Left ventricle myocardium inferior (tissue), 1 donor: ENCODE results near the gene AHNAK. TPM values are rescaled to one million over a fixed set of nuclear protein-coding genes. Genes with fewer than 3 reads are reported as not detected.

ENCODE experiments used
- DNase-seq: peaks from one replicate; pipeline ENCODE4 v3.0.0-alpha.2; 2020
- H3K27ac ChIP-seq: fragments of 200-600 bp; replicated peaks from 2 replicates; pipeline ENCODE4 v1.8.0; 2021
- H3K27me3 ChIP-seq: fragments of 200-600 bp; 2 replicates; pipeline ENCODE4 v1.8.0; 2021; ENCODE audit warnings: low read depth
- H3K36me3 ChIP-seq: fragments of 200-600 bp; 2 replicates; pipeline ENCODE4 v1.8.0; 2021
- H3K4me1 ChIP-seq: fragments of 200-600 bp; 2 replicates; pipeline ENCODE4 v1.8.0; 2021
- H3K4me3 ChIP-seq: fragments of 200-600 bp; 2 replicates; pipeline ENCODE4 v1.8.0; 2021; ENCODE audit warnings: mild to moderate bottlenecking, moderate library complexity
- H3K9me3 ChIP-seq: fragments of 200-600 bp; replicated peaks from 2 replicates; pipeline ENCODE4 v1.8.0; 2021
- intact Hi-C: fragments of 100-400 bp; cut with micrococcal nuclease; formaldehyde crosslinking; loops from one replicate; pipeline ENCODE4 v1.11.0; 2022
- total RNA-seq: library from RNA; stranded (reverse); fragmentation: NEBNext Ultra II Directional; extraction: Animal tissue kit (Norgen Biotek cat#: 25700); gene quantifications from one replicate; pipeline ENCODE4 v1.2.1, GENCODE V29; 2021
- TF ChIP-seq, protein P1 (sequence below): fragments of 200-600 bp; IDR thresholded peaks from 2 replicates; pipeline ENCODE4 v1.8.0; 2021; ENCODE audit warnings: antibody characterized with exemption, mild to moderate bottlenecking, borderline replicate concordance
- donor health status: DM: no; HTN: yes; CAD: no; lungs with severe emphysema.

The AHNAK gene
- total RNA-seq, 1 donor from 2014 or later = 290 TPM

DNA sequence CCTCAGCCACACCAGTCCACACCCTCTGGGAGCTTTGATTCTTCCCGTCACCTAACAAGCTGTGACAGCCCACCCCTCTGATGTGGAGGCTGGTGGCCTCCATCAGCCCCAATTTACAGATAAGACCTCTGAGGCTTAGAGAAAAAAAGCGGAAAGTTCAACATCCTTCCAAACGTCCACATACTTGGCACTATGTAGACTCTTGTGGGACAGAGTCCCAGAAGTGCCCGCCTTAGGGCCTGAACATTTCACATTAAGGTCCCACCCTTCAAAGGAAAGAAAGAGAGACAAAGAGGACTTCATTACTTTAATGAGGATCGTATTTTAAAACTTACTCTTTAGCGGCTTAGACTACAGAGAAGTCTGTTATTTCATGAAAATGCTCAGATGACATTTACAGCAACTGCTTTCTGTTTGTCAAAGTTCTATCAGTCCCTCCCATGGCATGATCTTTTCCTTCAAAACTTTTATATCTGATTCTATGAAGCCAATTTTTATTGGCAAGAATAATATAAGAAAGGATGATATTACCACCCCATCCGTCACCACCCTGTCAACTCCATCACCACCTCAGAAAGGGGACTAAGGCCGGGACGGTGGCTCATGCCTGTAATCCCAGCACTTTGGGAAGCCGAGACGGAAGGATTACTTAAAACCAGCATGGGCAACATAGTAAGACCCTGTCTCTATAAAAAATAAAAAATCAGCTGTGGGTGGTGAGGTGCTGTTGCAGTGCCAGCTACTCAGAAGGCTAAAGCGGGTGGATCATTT is 143.5 kb downstream of the AHNAK start:
- DNase-seq = no peak
- TF ChIP-seq, protein P1, sequence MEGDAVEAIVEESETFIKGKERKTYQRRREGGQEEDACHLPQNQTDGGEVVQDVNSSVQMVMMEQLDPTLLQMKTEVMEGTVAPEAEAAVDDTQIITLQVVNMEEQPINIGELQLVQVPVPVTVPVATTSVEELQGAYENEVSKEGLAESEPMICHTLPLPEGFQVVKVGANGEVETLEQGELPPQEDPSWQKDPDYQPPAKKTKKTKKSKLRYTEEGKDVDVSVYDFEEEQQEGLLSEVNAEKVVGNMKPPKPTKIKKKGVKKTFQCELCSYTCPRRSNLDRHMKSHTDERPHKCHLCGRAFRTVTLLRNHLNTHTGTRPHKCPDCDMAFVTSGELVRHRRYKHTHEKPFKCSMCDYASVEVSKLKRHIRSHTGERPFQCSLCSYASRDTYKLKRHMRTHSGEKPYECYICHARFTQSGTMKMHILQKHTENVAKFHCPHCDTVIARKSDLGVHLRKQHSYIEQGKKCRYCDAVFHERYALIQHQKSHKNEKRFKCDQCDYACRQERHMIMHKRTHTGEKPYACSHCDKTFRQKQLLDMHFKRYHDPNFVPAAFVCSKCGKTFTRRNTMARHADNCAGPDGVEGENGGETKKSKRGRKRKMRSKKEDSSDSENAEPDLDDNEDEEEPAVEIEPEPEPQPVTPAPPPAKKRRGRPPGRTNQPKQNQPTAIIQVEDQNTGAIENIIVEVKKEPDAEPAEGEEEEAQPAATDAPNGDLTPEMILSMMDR = no peak
- no peaks in the 10 kb centered on the region for H3K27me3 ChIP-seq
- no peaks in the 10 kb centered on the region for H3K9me3 ChIP-seq
- peak overlapping the region; percentile 74 for H3K27ac ChIP-seq
- intact Hi-C loops = no loop called here
- peaks cover 46% of the 10 kb centered on the region for H3K4me1 ChIP-seq
- no peak overlapping the region for H3K4me3 ChIP-seq
- H3K36me3 ChIP-seq = no peaks in the 10 kb centered on the region

DNA sequence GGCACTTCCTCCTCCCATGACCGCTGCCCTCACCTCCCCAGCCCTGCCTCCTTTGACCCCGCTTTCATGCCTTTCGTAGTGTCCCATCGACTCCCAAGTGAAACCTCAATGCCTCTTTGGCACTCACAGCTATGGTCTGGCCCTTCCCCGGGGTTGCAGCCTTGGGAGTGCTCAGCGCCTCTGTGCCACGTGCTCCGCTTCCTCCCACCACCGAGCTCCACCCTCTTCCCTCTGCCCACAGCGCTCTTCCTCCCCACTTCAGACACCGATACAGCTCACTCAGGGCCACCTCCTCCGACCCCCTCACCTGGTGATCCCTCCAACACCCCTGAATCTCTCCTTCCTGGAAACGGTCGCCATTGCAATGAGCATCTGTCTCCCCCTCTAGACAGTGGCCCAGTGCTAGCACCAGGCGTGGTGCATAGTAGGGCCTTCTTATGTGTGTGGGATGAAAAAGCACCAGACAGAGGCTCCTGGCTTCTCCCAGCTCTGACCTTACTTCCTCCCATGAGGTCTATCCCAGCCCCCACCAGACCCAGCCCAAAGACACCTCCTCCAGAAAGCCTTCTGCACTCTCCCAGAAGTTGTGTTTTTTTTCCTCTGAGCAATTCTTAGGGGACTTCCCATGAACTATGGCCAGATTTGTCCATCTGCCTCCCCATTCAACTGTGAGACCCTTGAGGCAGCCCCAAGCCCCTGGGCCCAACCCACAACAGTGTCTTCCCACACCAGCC is 144.2 kb downstream of the AHNAK start:
- H3K27ac ChIP-seq = peak overlapping the region; percentile 74
- DNase-seq = peak; percentile 63
- peaks cover 54% of the 10 kb centered on the region for H3K4me1 ChIP-seq
- intact Hi-C loops = no loop called here
- TF ChIP-seq, protein P1 = no peak
- no peaks in the 10 kb centered on the region for H3K27me3 ChIP-seq
- H3K36me3 ChIP-seq = no peaks in the 10 kb centered on the region
- H3K9me3 ChIP-seq = no peaks in the 10 kb centered on the region
- peak overlapping the region; percentile 14 for H3K4me3 ChIP-seq

DNA sequence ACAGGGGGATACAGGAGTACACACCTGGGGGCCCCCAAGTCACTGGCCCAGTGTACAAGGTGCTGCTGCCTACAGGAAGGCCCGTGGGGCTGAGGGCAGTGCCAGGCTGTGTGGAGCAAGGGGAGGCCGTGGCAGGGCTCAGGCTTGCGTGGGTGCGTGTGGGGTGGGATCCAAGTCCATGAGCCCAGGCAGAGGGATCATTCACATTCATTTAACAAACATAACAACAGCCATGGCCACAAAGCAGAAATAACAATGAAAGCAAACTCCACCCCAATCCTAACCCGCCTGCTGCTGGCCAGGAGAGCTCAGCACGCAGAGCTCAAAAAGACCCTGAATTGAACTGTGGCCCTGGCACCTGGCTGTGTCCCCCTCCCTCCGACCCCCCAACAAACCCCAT is 144.8 kb downstream of the AHNAK start:
- Histone ChIP-seq H3K27me3 (no peaks in the 10 kb centered on the region), H3K4me3 (peak overlapping the region; percentile 14), H3K9me3 (no peaks in the 10 kb centered on the region), H3K27ac (peak overlapping the region; percentile 74), H3K4me1 (peaks cover 60% of the 10 kb centered on the region), H3K36me3 (no peaks in the 10 kb centered on the region)
- DNase-seq = no peak
- TF ChIP-seq, protein P1 = no peak
- intact Hi-C loops = no loop called here

DNA sequence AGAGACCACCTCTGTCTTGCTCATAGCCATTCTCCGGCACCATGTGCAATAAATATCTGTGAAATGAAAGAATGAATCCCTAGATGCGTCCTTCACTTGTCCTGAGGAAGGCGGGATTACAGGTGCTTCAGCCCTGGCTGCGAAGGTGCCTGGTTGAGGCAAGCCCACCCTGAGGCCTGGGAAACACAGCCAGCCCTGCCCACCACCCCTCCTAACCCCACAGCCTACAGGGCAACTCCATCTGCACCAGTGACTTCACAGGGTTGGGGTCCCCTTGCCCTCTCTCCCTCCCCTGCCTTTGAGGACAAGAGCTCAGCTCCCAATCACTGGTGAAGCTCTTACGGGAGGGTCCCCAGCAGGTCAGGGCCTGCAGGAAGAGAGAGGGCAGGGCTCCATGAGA is 145.2 kb downstream of the AHNAK start:
- peaks cover 64% of the 10 kb centered on the region for H3K4me1 ChIP-seq
- TF ChIP-seq, protein P1 = no peak
- no peaks in the 10 kb centered on the region for H3K36me3 ChIP-seq
- H3K27me3 ChIP-seq = no peaks in the 10 kb centered on the region
- H3K27ac ChIP-seq = peak overlapping the region; percentile 74
- no peaks in the 10 kb centered on the region for H3K9me3 ChIP-seq
- DNase-seq = no peak
- intact Hi-C loops = no loop called here
- H3K4me3 ChIP-seq = peak overlapping the region; percentile 14

DNA sequence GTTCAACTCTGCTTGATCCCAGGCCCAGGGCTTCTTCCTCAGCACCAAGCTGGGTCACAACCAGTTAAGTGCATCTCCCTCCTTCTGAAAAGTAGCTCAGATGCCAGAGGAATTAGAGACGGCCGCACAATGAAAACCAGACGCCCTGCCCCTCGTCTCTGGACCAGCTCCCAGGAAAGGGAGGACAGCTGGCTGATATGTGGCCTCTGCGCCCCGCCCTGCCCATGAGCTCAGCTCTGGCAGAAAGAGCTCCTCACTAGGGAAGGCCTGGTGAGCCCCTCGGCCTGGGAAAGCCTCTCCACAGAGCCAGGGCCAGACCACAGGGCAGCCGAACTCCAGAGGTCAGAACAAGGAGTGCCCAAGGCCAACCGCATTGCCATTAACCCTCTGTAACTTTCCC is 145.8 kb downstream of the AHNAK start:
- TF ChIP-seq, protein P1 = no peak
- Histone ChIP-seq H3K36me3 (no peaks in the 10 kb centered on the region), H3K4me1 (peaks cover 66% of the 10 kb centered on the region), H3K27ac (peak overlapping the region; percentile 74), H3K9me3 (no peaks in the 10 kb centered on the region), H3K4me3 (no peak overlapping the region), H3K27me3 (no peaks in the 10 kb centered on the region)
- intact Hi-C loops = no loop called here
- peak; percentile 85 for DNase-seq
